Prostate gland (tissue), 2 donors: ENCODE results near the gene FCGBP.

Experiments
- POLR2A ChIP-seq: fragments of 450-650 bp; IDR thresholded peaks from one replicate; pipeline ENCODE4 v1.6.1; 2016; ENCODE audit warnings: antibody characterized with exemption, mild to moderate bottlenecking
- POLR2AphosphoS5 ChIP-seq: sonication (generic); formaldehyde crosslinking; IDR thresholded peaks from one replicate; pipeline ENCODE4 v1.6.1; 2017; ENCODE audit warnings: antibody characterized with exemption
- TF ChIP-seq, protein P1 (sequence below), 4 experiments: fragments of 200-600 bp in 2 of 4; fragments of 450-650 bp in 2 of 4; sonication (generic) in 2 of 4; IDR thresholded peaks; 1 replicate in 3 of 4; 2 replicates in 1 of 4; pipeline ENCODE4 v1.5.1; 2016 to 2019; ENCODE audit warnings: antibody characterized with exemption in 4 of 4, mild to moderate bottlenecking in 2 of 4, moderate library complexity in 2 of 4

DNA sequence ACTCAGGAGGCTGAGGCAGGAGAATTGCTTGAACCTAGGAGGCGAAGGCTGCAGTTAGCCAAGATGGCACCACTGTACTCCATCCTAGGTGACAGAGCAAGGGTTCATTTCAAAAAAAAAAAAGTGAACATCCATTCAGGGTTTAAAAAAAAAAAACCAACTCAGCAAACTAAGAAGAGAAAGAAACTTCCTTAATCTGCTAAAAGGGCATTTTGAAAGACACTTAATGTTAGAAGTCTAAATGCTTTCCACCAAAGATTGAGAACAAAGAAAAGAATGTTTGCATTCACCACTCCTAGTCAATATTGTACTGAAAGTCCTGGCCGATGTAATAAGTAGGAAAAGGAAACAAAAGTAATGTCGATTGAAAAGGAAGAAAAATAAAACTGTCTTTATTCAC lies 29.5 kb upstream of the FCGBP start:
- TF ChIP-seq, protein P1, sequence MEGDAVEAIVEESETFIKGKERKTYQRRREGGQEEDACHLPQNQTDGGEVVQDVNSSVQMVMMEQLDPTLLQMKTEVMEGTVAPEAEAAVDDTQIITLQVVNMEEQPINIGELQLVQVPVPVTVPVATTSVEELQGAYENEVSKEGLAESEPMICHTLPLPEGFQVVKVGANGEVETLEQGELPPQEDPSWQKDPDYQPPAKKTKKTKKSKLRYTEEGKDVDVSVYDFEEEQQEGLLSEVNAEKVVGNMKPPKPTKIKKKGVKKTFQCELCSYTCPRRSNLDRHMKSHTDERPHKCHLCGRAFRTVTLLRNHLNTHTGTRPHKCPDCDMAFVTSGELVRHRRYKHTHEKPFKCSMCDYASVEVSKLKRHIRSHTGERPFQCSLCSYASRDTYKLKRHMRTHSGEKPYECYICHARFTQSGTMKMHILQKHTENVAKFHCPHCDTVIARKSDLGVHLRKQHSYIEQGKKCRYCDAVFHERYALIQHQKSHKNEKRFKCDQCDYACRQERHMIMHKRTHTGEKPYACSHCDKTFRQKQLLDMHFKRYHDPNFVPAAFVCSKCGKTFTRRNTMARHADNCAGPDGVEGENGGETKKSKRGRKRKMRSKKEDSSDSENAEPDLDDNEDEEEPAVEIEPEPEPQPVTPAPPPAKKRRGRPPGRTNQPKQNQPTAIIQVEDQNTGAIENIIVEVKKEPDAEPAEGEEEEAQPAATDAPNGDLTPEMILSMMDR (IDR thresholded peaks at IDR 0.05), result no peak
- TF ChIP-seq POLR2A, result no peak
- TF ChIP-seq POLR2AphosphoS5, result no peak
